Measurements from ENCODE around the gene RPN2. TPM values are rescaled to one million over a fixed set of nuclear protein-coding genes. Genes with fewer than 3 reads are reported as not detected.

The RPN2 gene
- total and polyA plus RNA-seq, 5 donors: 72.1 to 119 (median 110) TPM

DNA sequence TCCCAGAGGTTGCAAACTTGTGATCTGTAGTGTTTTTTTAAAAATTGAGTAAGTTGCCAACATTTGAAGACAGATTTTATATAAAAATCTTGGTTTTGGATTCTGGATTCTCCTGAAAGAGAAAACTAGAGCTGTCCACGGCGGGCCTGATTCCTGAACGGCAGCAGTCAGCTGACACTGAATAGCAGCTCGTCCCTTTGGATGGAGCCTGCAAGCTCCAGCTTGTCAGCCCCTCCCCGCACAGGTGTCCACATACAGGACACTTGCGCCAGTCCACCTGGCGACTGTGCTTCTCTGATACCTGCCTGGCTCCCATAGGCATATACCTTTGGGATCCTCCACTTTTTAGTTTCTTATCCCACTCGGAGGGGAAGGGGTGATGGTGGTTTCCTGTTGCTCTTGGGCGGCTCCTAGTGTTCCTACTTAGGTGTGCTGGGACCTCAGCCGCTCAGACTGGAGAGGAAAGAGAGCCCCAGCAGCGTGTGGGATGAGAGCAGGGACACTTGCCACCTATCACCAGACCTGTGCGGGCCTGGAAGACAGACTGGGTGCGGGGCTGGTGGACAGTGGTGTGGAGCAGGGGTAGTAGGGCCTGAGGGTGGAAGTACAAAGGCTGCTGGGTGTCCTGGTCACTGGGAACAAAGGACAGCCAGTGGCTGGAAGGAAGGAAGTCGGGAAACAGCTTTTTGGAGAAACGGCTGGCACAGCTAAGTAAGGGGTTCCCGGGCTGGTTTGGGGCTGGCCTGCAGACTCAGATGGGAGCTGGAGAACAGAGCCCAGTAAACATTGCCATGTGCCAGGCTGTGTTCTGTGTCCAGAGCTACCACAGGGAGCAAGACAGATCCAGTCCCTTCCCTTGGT is 64.2 kb downstream of the RPN2 start:
- peak overlapping the region; percentile 16 for H3K27ac ChIP-seq (ENCODE audit: low read length)
- intact Hi-C loops (cut with DNase I): no loop called here
- DNase-seq (peak in 1 of 3 donors; percentile 50), ATAC-seq (peak; percentile 23 to 43)
- peaks cover 8% of the 10 kb centered on the region for H3K4me1 ChIP-seq (ENCODE audit: control insufficient read depth, insufficient read depth, low read length)
- WGBS: 81% methylated on average over 16 of the region's 16 CpGs
- no peaks in the 10 kb centered on the region for H3K9me3 ChIP-seq (ENCODE audit: control insufficient read depth, low read length)
- no peak overlapping the region for H3K4me3 ChIP-seq (ENCODE audit: low read length)
- no peaks in the 10 kb centered on the region for H3K27me3 ChIP-seq (ENCODE audit: control insufficient read depth, insufficient read depth)

DNA sequence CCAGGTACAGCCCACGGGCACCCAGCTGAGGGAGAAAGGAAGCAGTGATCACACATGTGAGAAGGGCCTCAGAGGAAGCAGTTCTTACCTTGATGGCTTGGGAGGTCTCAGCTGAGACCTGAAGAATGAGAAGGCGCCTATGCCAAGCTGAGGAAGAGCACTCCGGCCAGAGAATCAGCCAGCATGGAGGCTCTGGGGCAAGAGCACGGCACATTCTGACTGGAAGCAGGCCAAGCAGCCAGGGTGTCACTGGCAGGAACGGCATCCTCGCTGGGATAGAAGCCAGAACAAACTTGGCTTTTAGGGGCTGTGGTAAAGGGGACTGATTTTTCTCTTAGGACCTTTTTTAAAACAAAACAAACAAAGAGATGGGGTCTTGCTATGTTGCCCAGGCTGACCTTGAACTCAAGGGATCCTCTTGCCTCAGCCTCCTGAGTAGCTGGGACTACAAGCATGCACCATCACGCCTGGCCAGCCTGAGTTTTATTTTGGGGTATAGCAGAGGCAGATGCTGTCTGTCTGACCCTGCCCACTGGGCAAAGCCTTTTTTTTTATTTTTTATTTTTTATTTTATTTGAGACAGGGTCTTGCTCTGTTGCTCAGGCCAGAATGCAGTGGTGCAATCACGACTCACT is 64.9 kb downstream of the RPN2 start:
- Histone ChIP-seq H3K27ac (ENCODE audit: low read length) (peak overlapping the region; percentile 16), H3K4me1 (ENCODE audit: control insufficient read depth, insufficient read depth, low read length) (peaks cover 6% of the 10 kb centered on the region), H3K27me3 (ENCODE audit: control insufficient read depth, insufficient read depth) (no peaks in the 10 kb centered on the region), H3K4me3 (ENCODE audit: low read length) (no peak overlapping the region), H3K9me3 (ENCODE audit: control insufficient read depth, low read length) (no peaks in the 10 kb centered on the region)
- ATAC-seq: peak; percentile 62 to 66
- intact Hi-C loops (cut with DNase I): no loop called here
- DNase-seq: peak; percentile 61 to 82 (median 75)
- WGBS: 55% methylated on average over 8 of the region's 8 CpGs

DNA sequence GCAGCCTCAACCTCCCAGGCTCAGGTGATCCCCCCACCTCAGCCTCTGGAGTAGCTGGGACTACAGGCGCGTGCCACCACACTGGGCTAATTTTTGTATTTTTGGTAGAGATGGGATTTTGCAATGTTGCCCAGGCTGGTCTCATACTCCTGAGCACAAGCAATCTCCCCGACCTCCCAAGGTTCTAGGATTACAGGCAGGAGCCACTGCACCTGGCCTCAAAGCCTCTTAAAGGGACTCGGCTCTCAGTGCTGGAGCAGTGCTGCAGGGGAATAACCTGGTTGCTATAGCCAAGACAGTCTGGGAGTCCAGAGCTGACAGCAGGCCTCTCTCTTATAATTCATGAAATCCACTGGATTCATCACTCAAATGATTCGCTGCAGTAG is 65.4 kb downstream of the RPN2 start:
- H3K4me3 ChIP-seq (ENCODE audit: low read length): no peak overlapping the region
- intact Hi-C loops (cut with DNase I): no loop called here
- peaks cover 5% of the 10 kb centered on the region for H3K4me1 ChIP-seq (ENCODE audit: control insufficient read depth, insufficient read depth, low read length)
- ATAC-seq (no peak), DNase-seq (no peak)
- H3K27me3 ChIP-seq (ENCODE audit: control insufficient read depth, insufficient read depth): no peaks in the 10 kb centered on the region
- H3K27ac ChIP-seq (ENCODE audit: low read length): no peak overlapping the region
- 84% methylated on average over 5 of the region's 5 CpGs for WGBS
- no peaks in the 10 kb centered on the region for H3K9me3 ChIP-seq (ENCODE audit: control insufficient read depth, low read length)

DNA sequence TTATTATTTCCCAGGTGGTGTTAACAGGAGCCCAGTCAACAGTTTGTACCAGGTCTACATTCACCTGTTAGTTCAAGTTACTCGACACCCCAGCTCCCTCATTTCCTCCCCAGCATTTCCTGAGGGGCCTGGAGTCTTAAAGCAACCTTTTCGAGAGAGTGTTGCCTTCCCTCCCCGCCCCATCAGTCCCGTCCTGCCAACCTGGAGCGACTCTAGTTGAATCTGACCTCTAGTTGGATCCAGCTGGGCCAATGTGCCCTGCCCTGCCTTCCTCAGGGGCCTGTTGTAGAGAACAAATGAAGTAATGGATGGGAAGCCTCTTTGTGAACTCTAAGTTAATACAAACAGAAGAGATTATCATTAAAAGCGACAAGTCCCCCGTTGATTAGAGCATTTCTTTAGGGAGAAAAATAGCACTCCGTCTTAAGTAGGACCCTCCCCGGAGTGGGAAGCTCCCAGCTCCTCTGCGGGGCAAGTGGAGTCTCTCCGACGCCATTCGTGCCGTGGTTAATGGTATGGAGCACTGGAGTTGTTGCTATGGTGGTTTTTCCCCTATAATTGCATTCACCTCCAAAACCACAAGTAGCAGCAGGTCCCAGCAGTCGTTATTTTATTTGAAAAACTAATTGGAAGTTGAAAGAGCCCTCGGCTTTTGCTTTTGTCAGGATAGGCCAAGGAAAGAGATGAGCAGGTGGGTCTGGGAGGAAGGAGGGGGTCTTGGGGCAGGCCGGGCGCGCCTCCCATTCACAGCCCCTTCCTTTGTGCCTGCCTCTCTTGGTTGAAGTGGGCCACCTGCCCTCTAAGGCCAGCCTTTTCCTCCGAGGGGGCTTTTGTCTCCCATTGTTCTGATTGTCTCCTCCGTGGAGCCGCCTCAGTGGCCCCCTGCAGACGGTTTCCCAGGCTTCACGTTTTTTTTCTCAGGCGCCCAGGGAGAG is 66.4 kb downstream of the RPN2 start:
- no peak overlapping the region for H3K4me3 ChIP-seq (ENCODE audit: low read length)
- H3K9me3 ChIP-seq (ENCODE audit: control insufficient read depth, low read length): no peaks in the 10 kb centered on the region
- H3K27ac ChIP-seq (ENCODE audit: low read length): no peak overlapping the region
- 82% methylated on average over 25 of the region's 25 CpGs for WGBS
- peaks cover 5% of the 10 kb centered on the region for H3K4me1 ChIP-seq (ENCODE audit: control insufficient read depth, insufficient read depth, low read length)
- no peak for DNase-seq
- intact Hi-C loops (cut with DNase I): loop anchor here in 1 of 4 donors (5.0 kb wide), 1 partner anchor 48 kb away; no protein-coding TSS in a partner anchor
- ATAC-seq: no peak
- no peaks in the 10 kb centered on the region for H3K27me3 ChIP-seq (ENCODE audit: control insufficient read depth, insufficient read depth)

DNA sequence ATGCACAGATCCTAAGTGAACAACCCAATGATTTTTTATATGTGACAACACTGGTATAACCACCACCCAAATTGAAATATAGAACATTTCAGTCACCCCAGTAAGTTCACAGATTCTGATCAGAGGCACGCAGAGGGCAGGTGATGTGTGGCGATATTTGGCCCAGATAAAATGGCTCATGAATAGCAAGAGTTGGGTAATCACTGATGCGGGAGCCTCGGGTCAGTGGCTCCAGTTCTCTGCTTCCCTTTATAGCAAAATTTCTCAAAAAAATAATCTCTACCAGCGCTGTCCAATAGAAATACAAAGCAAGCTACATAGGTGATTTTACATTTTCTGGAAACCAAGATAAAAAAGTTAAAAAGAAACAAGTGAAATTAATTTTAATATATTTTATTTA is 67.6 kb downstream of the RPN2 start:
- WGBS: 94% methylated on average over 5 of the region's 5 CpGs
- Histone ChIP-seq H3K4me3 (ENCODE audit: low read length) (no peak overlapping the region), H3K27ac (ENCODE audit: low read length) (no peak overlapping the region), H3K27me3 (ENCODE audit: control insufficient read depth, insufficient read depth) (no peaks in the 10 kb centered on the region), H3K4me1 (ENCODE audit: control insufficient read depth, insufficient read depth, low read length) (peaks cover 3% of the 10 kb centered on the region), H3K9me3 (ENCODE audit: control insufficient read depth, low read length) (no peaks in the 10 kb centered on the region)
- ATAC-seq: no peak
- DNase-seq: no peak
- intact Hi-C loops (cut with DNase I): loop anchor here in 1 of 4 donors (5.0 kb wide), 1 partner anchor 49 kb away; no protein-coding TSS in a partner anchor

DNA sequence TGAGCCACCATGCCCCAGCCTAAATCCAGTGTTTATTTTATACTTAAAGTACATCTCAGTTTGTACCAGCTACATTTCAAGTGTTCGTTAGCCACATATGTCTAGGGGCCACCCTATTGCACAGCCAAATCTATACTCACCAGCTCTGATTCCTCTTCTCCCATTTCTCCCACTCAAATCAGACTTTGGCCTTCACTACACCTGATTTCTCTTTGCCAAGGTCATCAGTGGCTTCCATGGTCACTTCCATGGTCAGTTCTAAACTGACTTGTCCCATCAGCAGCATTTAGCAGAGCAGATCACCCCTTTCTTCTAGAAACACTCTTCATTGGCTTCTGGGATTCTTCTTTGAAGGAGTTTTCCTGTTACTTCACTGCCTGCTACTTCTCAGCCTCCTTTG is 68.4 kb downstream of the RPN2 start:
- Histone ChIP-seq H3K4me3 (ENCODE audit: low read length) (no peak overlapping the region), H3K4me1 (ENCODE audit: control insufficient read depth, insufficient read depth, low read length) (peaks cover 3% of the 10 kb centered on the region), H3K9me3 (ENCODE audit: control insufficient read depth, low read length) (no peaks in the 10 kb centered on the region), H3K27me3 (ENCODE audit: control insufficient read depth, insufficient read depth) (no peaks in the 10 kb centered on the region), H3K27ac (ENCODE audit: low read length) (no peak overlapping the region)
- ATAC-seq (no peak), DNase-seq (no peak)
- WGBS: 88% methylated on average over 1 of the region's 1 CpG
- intact Hi-C loops (cut with DNase I): loop anchor here in 1 of 4 donors (5.0 kb wide), 1 partner anchor 50 kb away; no protein-coding TSS in a partner anchor

DNA sequence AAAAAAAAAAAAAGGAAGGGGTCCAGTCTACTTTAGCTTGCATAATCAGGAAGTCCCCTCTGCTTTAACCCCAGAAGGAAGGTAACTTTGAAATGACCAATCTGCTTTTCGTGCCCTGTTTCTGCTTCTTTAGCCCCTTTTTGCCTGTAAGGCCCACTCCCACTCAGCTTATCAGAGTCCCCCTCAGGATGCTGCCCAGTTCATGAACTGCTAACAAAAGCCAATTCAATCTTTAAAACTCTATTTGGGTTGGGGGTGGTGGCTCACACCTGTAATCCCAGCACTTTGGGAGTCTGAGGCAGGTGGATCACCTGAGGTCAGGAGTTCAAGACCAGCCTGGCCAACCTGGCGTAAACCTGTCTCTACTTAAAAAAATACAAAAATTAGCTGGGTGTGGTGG is 70.2 kb downstream of the RPN2 start:
- H3K4me3 ChIP-seq (ENCODE audit: low read length): no peak overlapping the region
- H3K4me1 ChIP-seq (ENCODE audit: control insufficient read depth, insufficient read depth, low read length): no peaks in the 10 kb centered on the region
- H3K9me3 ChIP-seq (ENCODE audit: control insufficient read depth, low read length): no peaks in the 10 kb centered on the region
- no peaks in the 10 kb centered on the region for H3K27me3 ChIP-seq (ENCODE audit: control insufficient read depth, insufficient read depth)
- H3K27ac ChIP-seq (ENCODE audit: low read length): no peak overlapping the region
- 96% methylated on average over 2 of the region's 2 CpGs for WGBS
- no peak for DNase-seq
- no peak for ATAC-seq
- intact Hi-C loops (cut with DNase I): loop anchor here in 1 of 4 donors (5.0 kb wide), 1 partner anchor 52 kb away; no protein-coding TSS in a partner anchor

DNA sequence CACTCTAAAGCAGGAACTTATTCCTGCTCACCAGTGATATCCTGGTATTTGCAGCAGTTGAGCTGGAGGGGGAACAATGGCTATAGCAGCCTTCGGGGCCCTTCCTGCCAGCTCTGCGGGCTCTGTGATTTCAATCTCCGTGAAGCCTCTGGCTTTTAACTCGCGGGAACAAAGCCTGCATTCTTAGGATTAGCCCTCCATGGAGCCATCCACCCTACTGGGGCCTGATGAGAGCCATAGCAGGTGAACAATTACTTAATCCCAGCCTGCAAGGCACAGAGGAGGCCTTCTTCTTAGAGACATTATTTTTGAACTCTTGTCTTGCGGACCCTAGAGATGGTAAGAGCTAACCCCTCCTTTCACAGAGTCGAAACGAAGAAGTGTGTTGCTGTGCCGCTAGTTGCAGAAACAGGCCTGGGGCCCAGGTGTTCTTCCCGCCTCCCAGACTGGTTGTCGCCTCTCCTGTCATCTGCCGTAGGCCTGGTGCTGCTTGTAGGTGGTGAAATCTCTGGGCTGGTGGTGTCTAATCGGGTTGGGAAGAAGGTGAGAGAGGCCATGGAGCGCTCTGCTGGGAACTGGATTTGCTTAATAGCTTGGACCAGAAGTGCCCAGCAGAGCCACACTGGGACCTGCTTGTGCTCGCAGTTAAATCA is 72.8 kb downstream of the RPN2 start:
- WGBS: 65% methylated on average over 15 of the region's 15 CpGs

DNA sequence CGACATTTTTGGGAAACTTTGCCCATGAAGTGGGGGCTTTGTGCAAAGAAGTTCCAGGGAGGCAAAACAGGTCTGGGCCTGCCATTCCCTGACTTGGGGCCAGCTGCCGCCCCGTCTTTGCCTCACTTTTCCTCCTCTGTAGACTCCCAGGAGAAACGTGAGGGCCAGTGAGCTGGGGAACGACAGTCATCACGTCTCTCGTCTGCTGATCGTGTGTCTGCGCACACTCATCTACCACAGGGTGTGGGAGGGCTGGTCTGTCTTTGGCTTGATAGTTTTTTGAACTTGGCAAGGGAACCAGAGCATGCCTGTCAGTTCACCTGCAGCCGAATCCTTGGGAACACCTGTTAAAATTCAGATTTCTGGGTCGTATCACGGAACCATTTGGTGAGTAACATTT is 74.0 kb downstream of the RPN2 start:
- no peaks in the 10 kb centered on the region for H3K27me3 ChIP-seq (ENCODE audit: control insufficient read depth, insufficient read depth)
- H3K4me1 ChIP-seq (ENCODE audit: control insufficient read depth, insufficient read depth, low read length): no peaks in the 10 kb centered on the region
- DNase-seq (no peak), ATAC-seq (no peak)
- intact Hi-C loops (cut with DNase I): no loop called here
- no peak overlapping the region for H3K4me3 ChIP-seq (ENCODE audit: low read length)
- no peaks in the 10 kb centered on the region for H3K9me3 ChIP-seq (ENCODE audit: control insufficient read depth, low read length)
- WGBS: 85% methylated on average over 12 of the region's 12 CpGs
- H3K27ac ChIP-seq (ENCODE audit: low read length): no peak overlapping the region

More for the DNA sequence above, 72.8 kb downstream of the RPN2 start:
- no peak overlapping the region for H3K27ac ChIP-seq (ENCODE audit: low read length)
- no peaks in the 10 kb centered on the region for H3K27me3 ChIP-seq (ENCODE audit: control insufficient read depth, insufficient read depth)
- intact Hi-C loops (cut with DNase I): no loop called here
- H3K9me3 ChIP-seq (ENCODE audit: control insufficient read depth, low read length): no peaks in the 10 kb centered on the region
- ATAC-seq (no peak), DNase-seq (no peak)
- H3K4me1 ChIP-seq (ENCODE audit: control insufficient read depth, insufficient read depth, low read length): no peaks in the 10 kb centered on the region
- no peak overlapping the region for H3K4me3 ChIP-seq (ENCODE audit: low read length)

DNA sequence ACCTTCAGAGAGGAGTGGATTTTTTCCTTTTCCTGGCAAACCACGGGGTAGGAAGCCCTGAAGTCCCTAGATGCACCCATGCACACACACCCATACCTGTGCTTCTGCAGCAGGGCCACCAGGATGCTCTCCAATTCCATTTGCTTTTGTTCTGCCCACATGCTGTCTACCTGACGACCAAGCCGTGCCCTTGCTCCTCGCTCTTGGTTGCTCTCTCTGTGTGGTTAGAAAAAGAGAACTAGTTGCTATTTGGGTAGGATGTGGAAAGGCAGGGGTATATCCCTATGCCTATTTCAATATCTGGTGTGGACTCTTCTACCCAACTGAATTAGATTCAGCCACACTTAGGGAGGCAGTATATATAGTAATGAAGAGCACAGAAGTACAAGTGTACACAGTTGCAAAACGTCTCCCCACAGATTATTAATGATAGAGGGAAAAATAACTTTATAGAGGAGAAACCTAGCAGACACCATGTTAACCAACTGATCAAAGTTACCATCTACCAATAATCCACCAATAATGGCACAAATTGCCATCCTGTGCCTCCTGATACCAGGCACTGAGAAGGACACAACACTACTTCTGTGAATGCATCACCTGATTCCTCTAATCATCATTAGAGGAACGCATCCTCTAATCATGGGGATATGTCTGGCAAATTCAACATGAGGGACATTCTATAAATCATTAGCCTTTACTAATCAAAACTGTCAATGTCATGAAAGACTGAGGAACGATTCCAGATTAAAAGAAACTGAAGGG is 75.2 kb downstream of the RPN2 start:
- H3K4me1 ChIP-seq (ENCODE audit: control insufficient read depth, insufficient read depth, low read length): no peaks in the 10 kb centered on the region
- no peaks in the 10 kb centered on the region for H3K27me3 ChIP-seq (ENCODE audit: control insufficient read depth, insufficient read depth)
- no peak overlapping the region for H3K4me3 ChIP-seq (ENCODE audit: low read length)
- intact Hi-C loops (cut with DNase I): no loop called here
- ATAC-seq (no peak), DNase-seq (no peak)
- no peaks in the 10 kb centered on the region for H3K9me3 ChIP-seq (ENCODE audit: control insufficient read depth, low read length)
- WGBS: 84% methylated on average over 7 of the region's 7 CpGs
- H3K27ac ChIP-seq (ENCODE audit: low read length): no peak overlapping the region

All from right cardiac atrium (tissue), 5 donors.